ENCODE data around the gene TACC2. TPM values are rescaled to one million over a fixed set of nuclear protein-coding genes. Genes with fewer than 3 reads are reported as not detected.

Gene TACC2
- total and polyA plus RNA-seq, 2 experiments from 2014 or later, result 4.3 to 16.7 TPM

- no peak for DNase-seq
- H3K27ac ChIP-seq, result no peak overlapping the region
- H3K9me3 ChIP-seq (ENCODE audit: low read depth), result no peaks in the 10 kb centered on the region
- H3K4me3 ChIP-seq, result no peak overlapping the region
- no peaks in the 10 kb centered on the region for H3K36me3 ChIP-seq (ENCODE audit: low read depth)
- no peak overlapping the region for H3K4me2 ChIP-seq (ENCODE audit: unreplicated experiment)
- H3K79me2 ChIP-seq (ENCODE audit: insufficient read depth), result no peaks in the 10 kb centered on the region
- H3F3A ChIP-seq (ENCODE audit: insufficient read depth), result no peaks in the 10 kb centered on the region; the same call in 1 of the 2 replicates
- H3K27me3 ChIP-seq (replicated peaks; ENCODE audit: insufficient read depth), result no peaks in the 10 kb centered on the region
- no peak for TF ChIP-seq EZH2 (IDR thresholded peaks at IDR 0.05; ENCODE audit: insufficient read depth, poor library complexity, severe bottlenecking)
- TF ChIP-seq EZH2phosphoT487 (IDR thresholded peaks at IDR 0.05; ENCODE audit: insufficient read depth, low read depth), result no peak
- H4K20me1 ChIP-seq (ENCODE audit: insufficient read depth), result no peaks in the 10 kb centered on the region
- H3K9ac ChIP-seq, result no peak overlapping the region
- no peak overlapping the region for H2AFZ ChIP-seq
- 92 to 95% methylated on average over 5 of the region's 5 CpGs for WGBS, 2 experiments (ENCODE audit: low coverage in 1 of 2, low lambda C conversion rate in 2 of 2, missing lambda C conversion rate in 2 of 2)
- H3K9me2 ChIP-seq (ENCODE audit: insufficient read depth), result no peaks in the 10 kb centered on the region
- in situ Hi-C loops (cut with MboI), result no loop called here
- H3K4me1 ChIP-seq (ENCODE audit: insufficient read depth), result no peaks in the 10 kb centered on the region
Observed at GRCh38 chr10:122254831-122255230, 265.9 kb downstream of the TACC2 start.

DNA sequence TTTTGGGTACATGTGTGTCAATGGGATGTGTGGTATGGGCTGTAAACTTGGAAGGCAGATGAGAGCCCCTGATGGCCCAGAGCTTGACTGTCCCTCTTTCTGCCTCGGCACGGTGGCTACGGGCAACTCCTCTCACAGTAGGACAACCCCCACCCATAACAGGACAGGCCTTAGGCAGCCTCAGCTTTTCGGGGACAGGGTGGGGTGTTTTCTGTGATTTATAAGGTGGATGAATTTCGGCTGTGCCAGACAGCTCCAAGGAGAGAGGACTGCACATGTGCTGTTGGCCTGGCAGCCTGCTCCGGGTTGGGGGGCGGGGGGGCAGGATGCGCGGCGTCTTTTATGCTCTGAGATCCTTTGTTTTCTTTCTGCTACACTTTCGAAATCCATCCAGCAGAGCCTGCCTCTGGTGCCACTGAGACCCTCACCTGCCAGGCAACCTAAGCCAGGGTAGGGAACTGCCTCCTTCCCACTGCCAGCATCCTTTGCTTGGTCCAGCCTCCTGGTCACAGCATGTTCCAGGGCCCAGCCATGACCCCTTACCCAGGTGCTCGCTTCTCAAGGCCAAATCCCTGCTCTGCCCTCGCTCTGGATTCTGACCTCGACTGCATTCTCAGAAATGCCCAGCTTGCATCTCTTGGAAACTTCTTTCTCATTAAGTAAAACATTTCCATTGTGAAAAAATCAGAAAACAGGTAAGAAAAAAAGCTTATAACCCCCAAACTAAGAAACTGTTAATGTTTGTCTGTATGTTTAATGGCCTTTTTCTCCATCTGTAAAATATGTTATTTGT, 266.7 kb downstream of the TACC2 start:
- Histone ChIP-seq H3K4me3 (no peak overlapping the region), H3K4me1 (ENCODE audit: insufficient read depth) (no peaks in the 10 kb centered on the region), H3K9me3 (ENCODE audit: low read depth) (no peaks in the 10 kb centered on the region), H2AFZ (no peak overlapping the region), H4K20me1 (ENCODE audit: insufficient read depth) (no peaks in the 10 kb centered on the region), H3F3A (ENCODE audit: insufficient read depth) (no peaks in the 10 kb centered on the region; the same call in 1 of the 2 replicates), H3K9me2 (ENCODE audit: insufficient read depth) (no peaks in the 10 kb centered on the region), H3K27me3 (replicated peaks; ENCODE audit: insufficient read depth) (no peaks in the 10 kb centered on the region), H3K36me3 (ENCODE audit: low read depth) (no peaks in the 10 kb centered on the region), H3K27ac (no peak overlapping the region), H3K9ac (no peak overlapping the region), H3K79me2 (ENCODE audit: insufficient read depth) (no peaks in the 10 kb centered on the region), H3K4me2 (ENCODE audit: unreplicated experiment) (no peak overlapping the region)
- 81 to 85% methylated on average over 11 to 14 of the region's 14 CpGs for WGBS, 2 experiments (ENCODE audit: low coverage in 1 of 2, low lambda C conversion rate in 2 of 2, missing lambda C conversion rate in 2 of 2)
- no peak for DNase-seq
- in situ Hi-C loops (cut with MboI), result no loop called here
- TF ChIP-seq EZH2 (IDR thresholded peaks at IDR 0.05; ENCODE audit: insufficient read depth, poor library complexity, severe bottlenecking) (no peak), EZH2phosphoT487 (IDR thresholded peaks at IDR 0.05; ENCODE audit: insufficient read depth, low read depth) (no peak)

DNA sequence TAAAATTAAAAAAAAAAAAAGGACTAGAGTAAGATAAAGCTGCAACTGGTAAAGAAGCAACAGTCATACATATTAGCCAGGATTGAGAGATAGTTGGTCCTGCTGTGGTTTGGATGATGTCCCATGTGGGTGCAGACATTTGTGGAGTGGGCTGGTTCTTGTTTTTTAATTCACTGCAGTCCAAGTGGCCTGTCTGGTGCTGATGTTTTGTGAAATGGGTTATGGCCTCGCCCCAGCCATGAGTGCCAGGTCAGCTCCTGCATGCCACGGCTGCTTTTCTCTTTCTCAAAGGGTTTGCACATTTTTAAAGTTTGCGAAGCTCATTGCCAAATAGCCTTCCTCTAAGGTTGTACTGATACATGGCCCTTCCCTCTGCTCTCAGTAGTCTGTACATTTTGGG, 268.1 kb downstream of the TACC2 start:
- Histone ChIP-seq H3K9me2 (ENCODE audit: insufficient read depth) (no peaks in the 10 kb centered on the region), H3K79me2 (ENCODE audit: insufficient read depth) (no peaks in the 10 kb centered on the region), H3K27me3 (replicated peaks; ENCODE audit: insufficient read depth) (no peaks in the 10 kb centered on the region), H3K9ac (no peak overlapping the region), H4K20me1 (ENCODE audit: insufficient read depth) (no peaks in the 10 kb centered on the region), H3K27ac (no peak overlapping the region), H3K4me2 (ENCODE audit: unreplicated experiment) (no peak overlapping the region), H3K9me3 (ENCODE audit: low read depth) (no peaks in the 10 kb centered on the region), H3K4me3 (no peak overlapping the region), H3K4me1 (ENCODE audit: insufficient read depth) (no peaks in the 10 kb centered on the region), H2AFZ (no peak overlapping the region), H3F3A (ENCODE audit: insufficient read depth) (no peaks in the 10 kb centered on the region; the same call in 1 of the 2 replicates), H3K36me3 (ENCODE audit: low read depth) (no peaks in the 10 kb centered on the region)
- peak; percentile 16 for DNase-seq
- 62 to 66% methylated on average over 3 of the region's 3 CpGs for WGBS, 2 experiments (ENCODE audit: low coverage in 1 of 2, low lambda C conversion rate in 2 of 2, missing lambda C conversion rate in 2 of 2)
- in situ Hi-C loops (cut with MboI), result no loop called here
- TF ChIP-seq EZH2 (IDR thresholded peaks at IDR 0.05; ENCODE audit: insufficient read depth, poor library complexity, severe bottlenecking), result no peak
- TF ChIP-seq EZH2phosphoT487 (IDR thresholded peaks at IDR 0.05; ENCODE audit: insufficient read depth, low read depth), result no peak

DNA sequence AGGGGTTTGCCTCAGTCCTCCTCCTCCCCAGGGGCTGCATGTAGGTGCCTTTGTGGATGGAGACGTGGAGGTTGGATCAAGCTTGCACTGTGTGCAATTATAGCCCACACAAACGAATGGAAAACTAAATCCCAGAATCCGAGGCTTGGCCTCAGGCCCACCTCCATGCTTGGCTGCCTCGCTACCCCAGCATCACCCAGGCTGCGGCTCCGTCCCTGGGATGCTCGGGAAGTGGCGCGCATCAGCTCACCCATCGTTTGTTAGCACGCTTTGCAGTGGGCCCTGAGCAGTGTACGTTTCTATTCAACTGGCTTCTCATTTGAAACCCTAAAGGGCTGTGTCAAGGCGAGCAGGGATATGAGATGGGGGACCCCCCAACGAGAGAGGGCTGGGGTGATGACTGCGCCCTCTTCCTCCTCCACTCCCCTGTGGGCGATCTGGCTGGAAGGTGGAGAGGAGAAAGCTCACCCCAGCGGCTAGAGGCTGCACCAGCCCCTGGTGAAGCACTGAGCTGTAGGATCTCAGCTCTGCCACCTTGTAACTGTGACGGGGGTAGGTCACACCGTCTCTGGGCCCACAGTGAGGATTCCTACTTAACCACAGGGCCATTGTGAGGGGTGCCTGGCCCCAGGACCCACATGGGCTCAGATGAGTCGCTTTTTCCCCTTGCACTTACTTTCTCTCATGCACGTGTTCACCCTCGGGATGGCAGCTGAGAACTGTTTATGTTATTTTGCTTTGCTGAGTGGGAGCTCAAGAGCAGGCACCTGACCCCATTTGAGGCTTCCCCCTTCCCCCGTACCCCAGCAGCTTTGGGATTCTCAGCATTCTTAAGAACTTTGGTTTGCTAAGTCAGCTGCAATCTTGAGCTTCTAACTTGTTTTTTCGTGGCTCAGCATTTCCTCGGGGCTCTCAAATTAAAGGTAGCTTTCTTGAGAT, 269.4 kb downstream of the TACC2 start:
- Histone ChIP-seq H3K4me2 (ENCODE audit: unreplicated experiment) (no peak overlapping the region), H3K4me3 (no peak overlapping the region), H4K20me1 (ENCODE audit: insufficient read depth) (no peaks in the 10 kb centered on the region), H3K36me3 (ENCODE audit: low read depth) (peaks cover 4% of the 10 kb centered on the region; the same call in 1 of the 2 replicates), H3K9me2 (ENCODE audit: insufficient read depth) (no peaks in the 10 kb centered on the region), H2AFZ (no peak overlapping the region), H3K27me3 (replicated peaks; ENCODE audit: insufficient read depth) (no peaks in the 10 kb centered on the region), H3K9me3 (ENCODE audit: low read depth) (no peaks in the 10 kb centered on the region), H3K9ac (no peak overlapping the region), H3K4me1 (ENCODE audit: insufficient read depth) (no peaks in the 10 kb centered on the region), H3K27ac (no peak overlapping the region), H3K79me2 (ENCODE audit: insufficient read depth) (no peaks in the 10 kb centered on the region), H3F3A (ENCODE audit: insufficient read depth) (peaks cover 6% of the 10 kb centered on the region; the same call in 1 of the 2 replicates)
- TF ChIP-seq EZH2phosphoT487 (IDR thresholded peaks at IDR 0.05; ENCODE audit: insufficient read depth, low read depth) (no peak), EZH2 (IDR thresholded peaks at IDR 0.05; ENCODE audit: insufficient read depth, poor library complexity, severe bottlenecking) (no peak)
- 74% methylated on average over 25 of the region's 25 CpGs for WGBS, 2 experiments (ENCODE audit: low coverage in 1 of 2, low lambda C conversion rate in 2 of 2, missing lambda C conversion rate in 2 of 2)
- in situ Hi-C loops (cut with MboI), result no loop called here
- peak; percentile 33 for DNase-seq
